AG08396 (cell line): ENCODE results near the gene FBXO3.
"Not testable (repeated sequence)": the region's sequence is repeated elsewhere in the genome, so short reads cannot be mapped to it uniquely, and the experiment has no call there.

ENCODE experiments used
- DNase-seq: peaks from one replicate; pipeline ENCODE4 v3.0.0; 2012; ENCODE audit warnings: low spot score, mixed read lengths

The FBXO3 gene

DNA sequence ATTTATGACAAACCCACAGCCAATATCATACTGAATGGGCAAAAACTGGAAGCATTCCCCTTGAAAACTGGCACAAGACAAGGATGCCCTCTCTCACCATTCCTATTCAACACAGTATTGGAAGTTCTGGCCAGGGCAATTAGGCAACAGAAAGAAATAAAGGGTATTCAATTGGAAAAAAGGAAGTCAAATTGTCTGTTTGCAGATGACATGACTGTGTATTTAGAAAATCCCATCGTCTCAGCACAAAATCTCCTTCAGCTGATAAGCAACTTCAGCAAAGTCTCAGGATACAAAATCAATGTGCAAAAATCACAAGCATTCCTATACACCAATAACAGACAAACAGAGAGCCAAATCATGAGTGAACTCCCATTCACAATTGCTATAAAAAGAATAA is 46.8 kb downstream of the FBXO3 start:
- DNase-seq: not testable (repeated sequence)

- DNase-seq: no peak
Measured at GRCh38 chr11:33725496-33725895, 48.8 kb downstream of the FBXO3 start.

- no peak for DNase-seq
Measured at GRCh38 chr11:33724644-33725035, 49.7 kb downstream of the FBXO3 start.

GRCh38 chr11:33723238-33723881 is 51.0 kb downstream of the FBXO3 start:
- no peak for DNase-seq

- DNase-seq: no peak
Measured at GRCh38 chr11:33722590-33723234, 51.6 kb downstream of the FBXO3 start.

DNA sequence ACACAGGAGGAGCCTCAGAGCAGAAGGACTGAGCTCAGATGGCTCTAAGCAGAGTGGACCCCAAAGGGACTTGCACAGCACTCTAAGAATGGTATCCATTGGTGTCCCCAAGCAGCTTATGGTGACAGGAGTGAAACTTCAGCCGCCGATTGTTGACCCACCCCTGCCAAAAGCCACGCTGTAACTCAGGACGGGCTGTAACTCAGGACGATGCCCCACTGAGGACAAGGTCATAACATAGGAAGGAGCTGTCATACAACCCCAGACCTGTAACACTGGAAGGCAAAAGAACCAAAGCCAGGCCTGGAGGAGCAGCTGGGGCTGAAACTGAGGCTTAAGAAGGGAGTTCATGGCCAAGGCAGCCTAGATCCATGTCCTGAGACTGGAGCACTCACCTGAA is 52.3 kb downstream of the FBXO3 start:
- DNase-seq: no peak

DNA sequence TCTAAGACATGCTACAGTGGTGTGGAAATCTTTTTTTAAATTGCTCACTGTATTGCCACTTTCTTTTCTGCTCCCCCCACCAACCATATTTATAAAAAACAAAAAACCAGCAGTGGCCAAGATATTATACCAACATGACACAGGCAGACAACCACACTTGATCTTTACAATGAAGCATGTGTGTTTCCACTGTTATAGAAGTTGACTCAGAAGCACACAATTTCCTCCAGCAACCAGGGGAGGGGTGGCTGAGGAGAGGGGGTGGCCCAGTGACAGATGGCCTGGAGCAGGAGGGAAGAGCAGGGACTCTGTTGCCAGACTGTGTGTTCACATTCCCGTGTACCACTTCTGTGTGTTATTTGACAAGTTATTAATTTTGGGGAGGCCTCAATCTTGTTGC is 52.9 kb downstream of the FBXO3 start:
- no peak for DNase-seq

- DNase-seq: no peak
Measured at GRCh38 chr11:33719587-33719986, 54.7 kb downstream of the FBXO3 start.

DNA sequence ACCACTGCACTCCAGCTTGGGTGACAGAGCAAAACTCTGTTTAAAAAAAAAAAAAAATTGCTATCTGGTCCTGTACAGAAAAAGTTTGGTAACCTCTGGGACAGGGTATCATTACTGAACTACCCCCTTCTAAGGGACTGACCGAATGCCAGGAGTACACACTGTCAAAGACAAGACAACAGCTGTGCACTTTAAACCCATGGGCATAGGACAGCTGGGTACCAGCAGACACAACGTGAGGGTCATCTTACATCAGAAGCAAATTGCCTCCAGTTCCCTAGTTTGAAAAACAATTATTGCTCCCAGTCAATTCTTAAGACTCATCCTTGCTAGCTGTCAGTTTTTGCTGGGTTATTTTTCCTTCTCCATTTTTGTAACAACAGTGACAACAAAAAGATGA is 55.9 kb downstream of the FBXO3 start:
- DNase-seq: no peak

- no peak for DNase-seq
Measured at GRCh38 chr11:33716243-33716642, 58.1 kb downstream of the FBXO3 start.

DNA sequence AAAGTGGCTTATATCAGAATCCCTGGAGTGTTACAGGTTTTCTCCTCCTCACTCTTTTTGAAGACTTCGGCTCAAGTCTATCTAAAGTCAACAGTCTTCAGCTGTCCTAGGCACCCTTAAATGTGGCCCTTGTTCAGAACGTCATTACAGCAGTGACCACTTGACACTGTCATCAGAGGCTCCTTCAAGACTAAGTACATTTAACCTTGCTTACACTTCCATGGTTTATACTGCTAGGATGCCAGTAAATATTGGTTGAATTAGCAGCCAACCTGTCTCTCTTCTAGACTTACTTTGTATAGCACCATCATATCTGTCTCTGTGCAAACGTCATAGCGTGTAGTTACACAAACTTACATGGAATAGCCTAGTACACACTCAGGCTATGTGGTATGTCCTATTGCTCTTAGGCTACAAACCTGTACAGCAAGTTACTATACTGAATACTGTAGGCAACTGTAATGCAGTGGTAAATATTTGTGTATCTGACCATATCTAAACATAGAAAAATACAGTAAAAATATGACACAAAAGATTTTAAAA is 60.4 kb downstream of the FBXO3 start:
- no peak for DNase-seq

DNA sequence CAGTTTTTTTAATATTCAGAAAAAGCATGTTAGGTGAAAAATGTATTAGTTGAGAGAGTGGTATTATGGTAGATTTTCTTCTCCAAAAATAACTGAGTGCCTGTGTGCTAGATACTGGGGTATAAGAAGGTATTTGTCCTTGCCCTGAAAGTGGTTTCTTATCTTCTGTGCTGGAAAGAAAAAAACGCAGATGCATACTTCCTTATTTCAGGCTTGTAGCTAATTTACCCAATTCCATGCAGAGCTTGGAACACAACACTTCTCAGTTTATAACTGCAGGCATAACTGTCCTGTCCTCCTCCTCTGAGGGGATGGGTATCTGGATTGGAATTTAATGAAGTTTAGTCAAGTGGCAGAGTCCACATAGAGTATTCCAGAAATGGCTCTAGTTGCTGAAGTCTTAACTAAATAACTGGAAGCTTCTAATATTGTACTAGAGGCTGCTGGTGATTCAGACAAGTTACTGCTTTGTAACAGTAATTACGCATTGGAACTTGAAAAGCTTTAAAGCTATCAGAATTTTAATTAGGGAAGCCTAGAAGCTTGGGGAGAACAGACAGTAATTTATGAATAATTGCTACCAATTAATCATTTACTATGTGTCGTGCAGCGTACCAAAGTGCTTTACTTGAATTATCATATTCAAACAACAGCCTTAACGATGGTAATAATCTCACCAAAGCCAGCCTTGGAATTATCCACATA is 61.0 kb downstream of the FBXO3 start:
- no peak for DNase-seq

GRCh38 chr11:33712436-33712835 is 61.9 kb downstream of the FBXO3 start:
- no peak for DNase-seq

- DNase-seq: no peak
Measured at GRCh38 chr11:33709466-33709865, 64.9 kb downstream of the FBXO3 start.

GRCh38 chr11:33708985-33709384 is 65.3 kb downstream of the FBXO3 start:
- DNase-seq: no peak

DNA sequence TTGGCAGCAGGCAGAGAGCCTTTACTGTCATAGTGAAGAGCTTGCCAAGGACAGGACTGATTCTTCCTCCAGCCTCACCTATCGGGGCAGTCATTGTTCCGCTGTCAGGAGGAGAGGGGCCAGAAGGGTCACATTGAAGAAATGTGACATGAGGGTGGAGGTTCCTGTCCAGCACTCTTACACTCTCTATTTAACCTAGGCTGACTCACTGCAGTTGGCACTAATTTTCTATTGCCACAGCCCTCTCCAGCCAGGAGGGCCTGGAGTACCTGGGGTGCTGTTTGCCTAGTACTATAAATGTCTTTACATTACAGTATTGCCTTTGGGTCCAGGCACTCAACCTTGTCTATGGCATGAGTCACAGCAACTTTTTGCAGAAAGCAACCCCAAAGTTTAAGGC is 66.5 kb downstream of the FBXO3 start:
- not testable (repeated sequence) for DNase-seq

- DNase-seq: no peak
Measured at GRCh38 chr11:33706966-33707365, 67.4 kb downstream of the FBXO3 start.

DNA sequence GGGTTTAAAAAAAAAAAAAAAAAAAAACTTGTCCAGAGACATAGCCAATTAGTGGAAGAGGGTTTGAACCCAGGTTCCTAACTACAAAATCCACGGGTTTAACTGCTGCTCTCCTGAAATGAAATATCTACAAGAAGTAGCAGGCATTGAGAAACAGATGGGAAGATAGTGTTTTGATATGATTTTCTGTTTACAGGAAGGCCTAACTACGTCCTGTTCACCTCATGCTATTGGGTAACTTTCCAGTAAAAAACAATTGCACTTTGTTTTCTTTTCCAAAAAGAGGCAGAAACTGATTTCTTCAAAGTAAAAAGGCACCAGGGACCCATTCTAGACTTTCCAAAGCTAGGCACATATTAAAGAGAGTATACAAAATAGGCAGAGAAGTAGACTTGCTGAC is 67.8 kb downstream of the FBXO3 start:
- DNase-seq: no peak

GRCh38 chr11:33704240-33705002 is 69.9 kb downstream of the FBXO3 start:
- no peak for DNase-seq

DNA sequence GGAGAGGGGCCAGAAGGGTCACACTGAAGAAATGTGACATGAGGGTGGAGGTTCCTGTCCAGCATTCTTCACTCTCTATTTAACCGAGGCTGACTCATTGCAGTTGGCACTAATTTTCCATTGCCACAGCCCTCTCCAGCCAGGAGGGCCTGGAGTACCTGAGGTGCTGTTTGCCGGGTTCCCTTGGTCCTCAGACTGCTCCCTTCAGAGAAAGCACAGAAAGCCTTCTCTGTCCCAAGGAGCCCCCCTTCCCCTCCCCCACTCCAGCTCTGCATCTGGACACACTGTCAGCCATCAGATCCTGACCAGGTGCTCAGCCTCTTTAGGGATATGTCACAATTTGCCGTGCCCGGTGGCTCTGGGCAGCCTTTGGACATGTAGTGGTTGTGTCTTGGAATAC is 70.5 kb downstream of the FBXO3 start:
- DNase-seq: no peak

DNA sequence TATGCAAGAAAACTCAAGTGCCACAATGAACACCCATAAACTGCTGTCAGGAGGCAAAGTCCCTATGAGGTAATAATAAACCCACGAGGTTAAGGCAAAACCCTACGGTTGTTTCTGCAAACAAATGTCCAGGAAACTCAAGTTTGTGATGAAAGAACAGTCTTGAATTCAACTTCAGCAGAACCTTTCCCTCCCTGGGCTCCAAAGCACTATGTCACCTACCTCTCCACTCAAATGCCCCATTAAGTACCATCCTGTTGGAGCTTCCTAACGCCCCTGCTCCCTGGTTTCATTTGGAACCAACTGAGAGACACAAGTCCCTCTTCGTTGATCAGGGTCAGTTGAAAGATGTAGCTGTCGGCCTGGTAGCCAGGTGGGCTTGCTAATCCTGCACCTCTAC is 71.1 kb downstream of the FBXO3 start:
- DNase-seq: no peak
